Caki2 (cell line): ENCODE measurements around the gene APOA1. TPM values are rescaled to one million over a fixed set of nuclear protein-coding genes. Genes with fewer than 3 reads are reported as not detected.

Experiments
- DNase-seq: peaks from one replicate; pipeline ENCODE4 v3.0.0-alpha.2; 2015; ENCODE audit warnings: low read depth
- in situ Hi-C: cut with HindIII; loops from 2 replicates; pipeline ENCODE4 v1.10.0; 2016; ENCODE audit warnings: low sequenced_read_pairs, low pct_unique_long_range_greater_than_20kb, mixed read lengths
- total RNA-seq: library from RNA; depleted of rRNA; stranded (reverse); fragments of >200 nt; shearing (Covaris generic); gene quantifications from 2 replicates; pipeline ENCODE4 v1.2.3, GENCODE V29; 2014; ENCODE audit warnings: low replicate concordance

APOA1 gene
- total RNA-seq, 1 experiment from 2014 or later, result not detected

GRCh38 chr11:116800610-116801009 is 36.8 kb downstream of the APOA1 start:
- in situ Hi-C loops, result no loop called here
- no peak for DNase-seq

DNA sequence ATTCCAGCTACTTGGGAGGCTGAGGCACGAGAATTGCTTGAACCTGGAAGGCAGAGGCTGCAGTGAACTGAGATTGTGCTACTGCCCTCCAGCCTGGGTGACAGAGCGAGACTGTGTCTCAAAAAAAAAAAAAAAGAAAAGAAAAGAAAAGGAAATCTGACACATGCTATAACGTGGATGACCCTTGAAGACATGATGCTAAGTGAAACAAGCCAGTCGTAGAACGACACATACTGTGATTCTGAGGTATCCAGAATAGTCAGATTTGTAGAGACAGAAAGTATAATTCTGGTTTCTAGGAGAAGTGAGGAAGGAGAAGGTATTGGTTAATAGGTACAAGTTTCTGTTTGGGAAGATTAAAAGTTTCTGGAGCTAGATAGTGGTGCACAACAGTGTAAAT is 39.1 kb downstream of the APOA1 start:
- in situ Hi-C loops, result no loop called here

DNA sequence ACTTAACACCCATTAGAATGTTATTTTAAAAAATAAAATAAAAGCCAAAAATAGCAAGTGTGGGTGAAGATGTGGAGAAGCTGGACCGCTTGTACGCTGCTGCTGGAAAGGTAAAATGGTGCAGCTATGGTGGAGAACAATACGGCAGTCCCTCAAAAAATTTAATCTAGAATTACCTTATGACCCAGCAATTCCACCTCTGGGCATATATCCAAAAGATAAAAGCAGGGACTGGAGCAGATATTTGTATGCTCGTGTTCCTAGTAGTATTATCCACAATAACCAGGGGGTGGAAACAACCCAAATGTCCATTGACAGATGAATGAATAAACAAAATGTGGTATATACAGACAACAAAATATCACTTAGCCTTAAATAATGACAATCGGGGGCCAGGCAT is 39.6 kb downstream of the APOA1 start:
- in situ Hi-C loops, result no loop called here
- no peak for DNase-seq

More for the DNA sequence above, 39.1 kb downstream of the APOA1 start:
- no peak for DNase-seq

GRCh38 chr11:116796548-116796947 is 40.9 kb downstream of the APOA1 start:
- no peak for DNase-seq
- in situ Hi-C loops, result no loop called here

DNA sequence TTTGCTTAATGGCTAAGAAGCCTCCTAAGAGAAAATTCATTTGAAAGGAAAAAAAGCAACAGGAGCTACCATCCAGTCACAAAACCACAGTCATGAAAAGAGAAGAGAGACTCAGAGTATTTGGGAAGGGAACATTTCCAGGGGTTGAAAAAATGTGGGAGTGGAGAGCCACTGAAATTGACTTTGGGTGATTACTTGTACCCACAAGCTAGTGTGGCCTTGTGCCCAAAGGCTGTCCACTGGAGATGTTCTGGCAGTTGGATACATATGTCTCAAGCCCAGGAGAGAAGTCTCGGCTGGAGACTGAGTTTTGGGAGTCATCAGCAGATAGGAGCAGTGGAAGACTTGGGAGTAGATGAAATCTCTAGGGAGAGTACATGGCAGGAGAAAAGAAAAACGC is 42.6 kb downstream of the APOA1 start:
- in situ Hi-C loops, result no loop called here
- DNase-seq, result no peak

DNA sequence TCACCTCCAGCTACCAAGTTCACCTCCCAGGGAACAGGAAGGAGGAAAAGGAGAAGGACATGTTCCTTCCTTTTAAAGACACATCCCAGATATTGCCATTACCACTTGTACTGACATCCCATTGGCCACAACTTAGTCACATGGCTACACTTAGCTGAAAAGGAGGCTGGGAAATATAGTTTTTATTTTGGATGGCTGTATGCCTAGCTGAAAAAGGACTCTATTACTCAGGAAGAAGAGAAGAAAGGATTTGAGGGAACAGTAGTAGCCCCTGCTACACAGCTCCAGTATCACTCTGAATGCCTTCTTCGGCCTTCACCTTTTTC is 43.7 kb downstream of the APOA1 start:
- no peak for DNase-seq
- in situ Hi-C loops, result no loop called here

GRCh38 chr11:116792869-116793771 is 44.3 kb downstream of the APOA1 start:
- in situ Hi-C loops, result no loop called here
- no peak for DNase-seq

GRCh38 chr11:116792144-116792868 is 45.1 kb downstream of the APOA1 start:
- no peak for DNase-seq
- in situ Hi-C loops, result no loop called here

DNA sequence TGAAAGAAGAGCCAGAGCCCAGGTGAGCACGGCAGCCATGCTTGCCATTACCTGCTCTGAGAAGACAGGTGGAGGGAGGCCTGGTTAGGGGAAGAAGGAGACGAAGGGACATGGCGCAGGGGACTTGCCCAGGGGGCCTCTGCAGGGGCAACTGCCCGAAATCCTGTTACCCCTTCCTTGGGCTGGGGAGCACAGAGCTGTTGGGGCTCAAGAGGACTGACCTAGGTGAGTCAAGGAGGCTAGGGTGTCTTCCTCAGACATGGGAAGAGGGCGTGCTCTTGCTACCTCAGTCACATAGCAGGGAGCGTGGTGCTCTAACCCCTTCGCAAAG is 45.6 kb downstream of the APOA1 start, which contains the start of gene APOA5:
TSS of gene APOA5 (minus strand) at position 67 of the 331 bp plus-strand sequence. CDS start at position 48, 19 bp downstream.
- DNase-seq, result no peak
- in situ Hi-C loops, result no loop called here

- in situ Hi-C loops, result no loop called here
- no peak for DNase-seq
Measured at GRCh38 chr11:116791002-116791812, 46.2 kb downstream of the APOA1 start.

DNA sequence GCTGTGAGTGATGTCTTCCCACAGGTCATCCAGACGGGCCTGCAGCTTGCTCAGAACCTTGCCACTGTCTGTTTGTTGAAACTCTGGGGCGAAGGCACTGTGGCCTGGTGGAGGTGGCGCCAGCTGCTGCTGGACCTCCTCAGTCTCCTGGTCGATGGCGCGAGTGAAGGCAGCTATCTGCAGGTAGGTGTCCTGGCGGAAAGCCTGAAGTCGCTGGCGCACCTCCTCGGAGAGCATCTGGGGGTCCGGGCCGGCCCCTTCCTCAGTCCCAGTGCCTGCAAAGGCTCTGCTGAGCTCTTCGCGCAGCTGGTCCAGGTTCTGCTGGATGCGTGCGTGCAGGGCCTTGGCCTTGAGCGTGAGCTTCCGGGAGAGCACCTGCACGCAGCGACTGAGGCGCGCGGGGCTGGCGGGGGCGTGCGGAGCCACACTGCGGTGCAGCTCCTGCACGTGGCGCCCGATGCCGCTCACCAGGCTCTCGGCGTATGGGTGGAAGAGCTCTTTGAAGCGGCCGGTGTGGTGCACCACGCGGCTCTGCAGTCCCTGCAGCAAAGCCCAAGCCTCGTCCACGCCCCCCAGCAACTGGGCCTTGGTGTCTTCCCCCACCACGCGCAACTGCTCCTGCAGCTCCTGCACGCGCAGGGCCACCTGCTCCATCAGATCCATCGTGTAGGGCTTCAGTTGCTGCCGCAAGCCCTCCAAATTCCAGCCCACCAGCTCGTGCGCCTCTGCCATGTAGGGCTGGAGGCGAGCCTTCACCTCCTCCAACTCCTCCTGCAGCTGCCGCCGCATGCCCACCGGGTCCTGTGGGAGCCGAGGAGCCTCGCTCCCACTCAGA is 47.0 kb downstream of the APOA1 start:
- DNase-seq, result no peak
- in situ Hi-C loops, result no loop called here

DNA sequence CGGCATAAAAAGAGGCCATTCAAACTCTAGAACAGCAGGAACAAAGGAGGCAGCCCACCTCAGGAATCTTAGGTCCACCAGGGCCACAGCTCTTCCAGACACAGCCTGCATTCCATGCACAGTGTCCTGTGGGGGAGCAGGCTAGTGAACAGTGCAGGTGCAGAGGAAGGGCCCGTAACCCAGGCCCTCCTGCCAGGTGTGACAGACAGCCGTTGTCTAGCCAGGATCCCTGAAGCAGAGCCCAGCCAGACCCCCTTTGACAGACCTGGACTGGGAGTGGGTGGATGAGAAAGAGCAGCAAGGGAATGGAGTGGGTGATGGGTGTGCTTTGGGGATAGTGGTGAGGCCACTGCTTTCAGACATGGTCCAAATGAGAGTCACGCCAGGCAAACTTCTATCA is 48.4 kb downstream of the APOA1 start:
- in situ Hi-C loops, result no loop called here
- no peak for DNase-seq

GRCh38 chr11:116788534-116788933 is 48.9 kb downstream of the APOA1 start:
- in situ Hi-C loops, result no loop called here
- DNase-seq, result no peak

DNA sequence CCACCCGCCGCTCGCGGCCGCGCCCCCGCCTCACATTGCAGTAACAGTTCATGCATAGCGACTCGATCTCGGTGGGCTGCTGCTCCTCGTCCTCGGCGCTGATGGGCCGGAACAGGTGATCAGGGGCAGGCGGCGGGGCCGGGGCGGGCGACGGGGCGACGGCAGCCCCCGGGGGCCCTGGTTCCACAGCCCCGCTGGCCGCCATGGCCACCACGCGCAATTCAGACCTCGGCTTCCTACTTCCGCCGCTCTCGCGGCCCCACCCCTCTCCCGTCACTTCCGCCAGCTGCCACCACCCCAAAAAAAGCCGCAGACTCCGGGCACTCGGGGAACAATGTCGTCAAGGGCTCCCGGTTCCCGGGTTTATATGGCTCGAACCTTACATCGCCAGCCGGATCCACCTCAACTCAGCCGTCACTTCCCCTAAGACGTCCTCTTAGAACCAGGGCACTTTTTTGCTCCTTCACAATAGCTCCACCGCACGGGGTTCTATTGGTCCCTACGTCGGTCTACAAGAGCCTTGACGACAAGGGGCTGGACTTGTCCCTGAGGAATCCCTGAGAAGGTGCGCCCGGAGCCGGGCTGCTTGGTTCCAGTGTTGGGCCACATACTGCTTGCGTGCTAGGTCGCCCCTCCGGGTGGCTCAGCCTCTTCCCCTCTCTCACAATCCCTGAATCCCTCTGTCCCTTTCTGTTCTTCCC is 49.5 kb downstream of the APOA1 start, which contains the start of gene ZPR1:
TSS of gene ZPR1 (minus strand) at position 238 of the 701 bp plus-strand sequence. CDS start at position 205, 33 bp downstream.
- in situ Hi-C loops, result no loop called here
- DNase-seq, result peak; percentile 58

DNA sequence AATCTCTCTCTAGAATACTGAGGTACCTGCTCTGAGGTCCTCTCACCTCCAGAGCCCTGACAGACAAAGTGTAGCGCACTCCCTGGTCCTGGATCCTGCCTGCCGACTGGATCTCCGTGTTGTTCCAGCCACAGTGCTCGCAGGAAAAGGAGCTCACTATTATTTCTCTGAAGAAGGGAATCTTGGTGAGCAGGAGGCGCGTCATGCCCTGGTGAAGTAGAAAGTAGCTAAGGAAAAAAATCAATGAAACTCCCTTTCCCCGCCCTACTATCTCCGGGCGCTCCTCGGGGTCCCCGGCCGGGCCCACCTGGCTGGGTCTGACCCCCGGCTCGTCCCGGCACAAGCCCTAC is 50.0 kb downstream of the APOA1 start:
- no peak for DNase-seq

DNA sequence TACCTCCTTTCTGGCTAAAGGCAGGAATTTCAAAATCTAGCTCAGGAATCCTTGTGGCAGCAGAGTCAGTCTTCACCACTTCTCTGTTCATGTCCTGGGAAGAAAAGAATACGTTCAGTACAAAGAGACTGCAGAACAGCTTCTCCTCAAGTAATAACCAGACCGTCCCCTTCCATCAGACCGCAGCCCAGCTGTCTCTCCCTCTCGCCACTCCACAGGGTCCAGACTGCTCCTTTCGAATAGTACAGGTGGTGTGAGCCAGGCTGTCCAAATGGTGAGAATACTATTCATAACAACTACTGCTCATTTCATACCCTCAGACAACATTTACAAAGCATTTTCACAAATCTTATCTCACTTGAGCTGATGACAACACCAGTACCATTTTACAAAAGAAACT is 50.5 kb downstream of the APOA1 start:
- in situ Hi-C loops, result no loop called here
- no peak for DNase-seq

More for the DNA sequence above, 50.0 kb downstream of the APOA1 start:
- in situ Hi-C loops, result no loop called here

DNA sequence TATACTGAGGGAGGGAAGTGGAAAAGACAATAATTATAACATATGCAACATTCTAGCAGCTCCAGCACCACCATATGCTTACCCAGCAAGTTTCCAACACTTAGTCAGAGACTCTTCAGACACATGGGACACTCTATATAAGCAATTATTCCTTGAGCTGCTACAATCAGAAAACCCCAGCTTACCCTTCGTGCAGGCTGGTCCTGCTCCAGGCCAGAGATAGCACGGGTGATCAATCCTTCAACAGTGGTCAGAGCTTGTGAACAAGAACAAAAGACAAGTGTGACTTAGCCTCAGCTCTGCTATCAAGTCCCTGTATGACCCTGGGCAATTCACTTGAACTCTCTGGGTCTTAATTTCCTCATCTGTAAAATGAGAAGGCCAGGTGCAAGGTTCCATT is 51.1 kb downstream of the APOA1 start:
- no peak for DNase-seq
- in situ Hi-C loops, result no loop called here
